HepG2 (cell line): ENCODE data around the gene EIF6. TPM values are rescaled to one million over a fixed set of nuclear protein-coding genes. Genes with fewer than 3 reads are reported as not detected.

Experiments used
- CHCHD3 ChIP-seq: sonication (generic); formaldehyde crosslinking; IDR thresholded peaks from 2 replicates; pipeline ENCODE4 v1.8.0; 2022; ENCODE audit warnings: mild to moderate bottlenecking, missing genetic modification reagents, moderate library complexity
- HOXA3 ChIP-seq: sonication (generic); formaldehyde crosslinking; IDR thresholded peaks from 2 replicates; pipeline ENCODE4 v1.5.0; 2020; ENCODE audit warnings: missing genetic modification reagents
- MLLT10 ChIP-seq: sonication (generic); formaldehyde crosslinking; IDR thresholded peaks from 2 replicates; pipeline ENCODE4 v1.4.0; 2020; ENCODE audit warnings: missing genetic modification reagents
- MYC ChIP-seq: sonication (generic); formaldehyde crosslinking; IDR thresholded peaks from 2 replicates; pipeline ENCODE4 v1.9.0; 2021; ENCODE audit warnings: missing genetic modification reagents, borderline replicate concordance
- NFIC ChIP-seq: IDR thresholded peaks from 2 replicates; pipeline ENCODE4 v1.6.1; 2012; ENCODE audit warnings: mild to moderate bottlenecking, low read length, inconsistent platforms
- NFYB ChIP-seq: sonication (generic); formaldehyde crosslinking; IDR thresholded peaks from 2 replicates; pipeline ENCODE4 v1.4.0; 2020; ENCODE audit warnings: missing genetic modification reagents
- NR2F2 ChIP-seq: IDR thresholded peaks from 2 replicates; pipeline ENCODE4 v1.6.1; 2012; ENCODE audit warnings: low read depth, inconsistent platforms, borderline replicate concordance
- PHF5A ChIP-seq: IDR thresholded peaks from one replicate; pipeline ENCODE4 v1.6.1; 2018; ENCODE audit warnings: low read depth, missing genetic modification reagents; ENCODE audit not compliant: unreplicated experiment
- RXRB ChIP-seq: IDR thresholded peaks from 2 replicates; pipeline ENCODE4 v1.6.1; 2016; ENCODE audit warnings: borderline replicate concordance, missing genetic modification reagents, missing compliant biosample characterization
- SRSF9 ChIP-seq: fragments of 200-400 bp; formaldehyde crosslinking; IDR thresholded peaks from 2 replicates; pipeline ENCODE4 v1.6.1; 2018; ENCODE audit warnings: borderline replicate concordance, mild to moderate bottlenecking, low read depth, low read length; ENCODE audit not compliant: insufficient read depth, poor library complexity, severe bottlenecking
- TAF15 ChIP-seq: fragments of 200-400 bp; formaldehyde crosslinking; IDR thresholded peaks from one replicate; pipeline ENCODE4 v1.6.1; 2018; ENCODE audit warnings: mild to moderate bottlenecking, low read depth, low read length; ENCODE audit not compliant: poor library complexity, severe bottlenecking
- ZNF264 ChIP-seq: sonication (generic); formaldehyde crosslinking; IDR thresholded peaks from 2 replicates; pipeline ENCODE4 v1.4.0; 2020; ENCODE audit warnings: missing genetic modification reagents
- ZNF446 ChIP-seq: sonication (generic); formaldehyde crosslinking; IDR thresholded peaks from 2 replicates; pipeline ENCODE4 v1.5.0; 2020; ENCODE audit warnings: mild to moderate bottlenecking, missing genetic modification reagents
- ZNF749 ChIP-seq: sonication (generic); formaldehyde crosslinking; IDR thresholded peaks from 2 replicates; pipeline ENCODE4 v1.8.0; 2022; ENCODE audit warnings: mild to moderate bottlenecking, missing genetic modification reagents, moderate library complexity, borderline replicate concordance
- ZNF780A ChIP-seq: sonication (generic); formaldehyde crosslinking; IDR thresholded peaks from 2 replicates; pipeline ENCODE4 v1.8.0; 2022; ENCODE audit warnings: mild to moderate bottlenecking, missing genetic modification reagents, moderate library complexity
- ZNF839 ChIP-seq: sonication (generic); formaldehyde crosslinking; IDR thresholded peaks from 2 replicates; pipeline ENCODE4 v1.4.0; 2020; ENCODE audit warnings: missing genetic modification reagents, mild to moderate bottlenecking, borderline replicate concordance
- polyA plus RNA-seq, 8 experiments: library from polyadenylated mRNA; depleted of rRNA in 3 of 8; stranded (reverse) in 7 of 8; unstranded in 1 of 8; fragments of >200 nt; fragmentation: Illumina TruSeq in 4 of 8; extraction: Trizol in 4 of 8; gene quantifications; 2 replicates each; pipeline versions ENCODE4 v1.2.1 to v1.2.3, GENCODE V29; 2011 to 2016; ENCODE audit warnings: low read depth in 4 of 8, missing spikeins in 1 of 8, mixed read lengths in 1 of 8; ENCODE audit not compliant: insufficient read depth in 1 of 8
- total RNA-seq, 5 experiments: library from RNA; depleted of rRNA; stranded (reverse); fragments of >200 nt; fragmentation: Illumina TruSeq; extraction: Trizol; gene quantifications; 2 replicates each; pipeline ENCODE4 v1.2.3, GENCODE V29; 2016; ENCODE audit warnings: low read depth in 1 of 5
- TF ChIP-seq, protein P1 (sequence below): sonication (generic); formaldehyde crosslinking; IDR thresholded peaks from 2 replicates; pipeline ENCODE4 v1.8.0; 2022; ENCODE audit warnings: missing genetic modification reagents, mild to moderate bottlenecking, moderate library complexity, borderline replicate concordance
- TF ChIP-seq, protein P2 (sequence below): sonication (generic); formaldehyde crosslinking; IDR thresholded peaks from 2 replicates; pipeline ENCODE4 v1.8.0; 2022; ENCODE audit warnings: missing genetic modification reagents, low read depth, mild to moderate bottlenecking, borderline replicate concordance
- TF ChIP-seq, protein P3 (sequence below): sonication (generic); formaldehyde crosslinking; IDR thresholded peaks from 2 replicates; pipeline ENCODE4 v1.4.0; 2020; ENCODE audit warnings: mild to moderate bottlenecking, missing genetic modification reagents
- TF ChIP-seq, protein P4 (sequence below): sonication (generic); formaldehyde crosslinking; IDR thresholded peaks from 2 replicates; pipeline ENCODE4 v1.4.0; 2020; ENCODE audit warnings: missing genetic modification reagents, borderline replicate concordance
- TF ChIP-seq, protein P5 (sequence below): sonication (generic); formaldehyde crosslinking; IDR thresholded peaks from 2 replicates; pipeline ENCODE4 v1.5.1; 2020; ENCODE audit warnings: mild to moderate bottlenecking, missing genetic modification reagents, moderate library complexity

Gene EIF6
- total and polyA plus RNA-seq, 2 of the 13 experiments (the other 11 are each of a cell fraction or from before 2014, with no cell fraction given), result 462 to 466 TPM

DNA sequence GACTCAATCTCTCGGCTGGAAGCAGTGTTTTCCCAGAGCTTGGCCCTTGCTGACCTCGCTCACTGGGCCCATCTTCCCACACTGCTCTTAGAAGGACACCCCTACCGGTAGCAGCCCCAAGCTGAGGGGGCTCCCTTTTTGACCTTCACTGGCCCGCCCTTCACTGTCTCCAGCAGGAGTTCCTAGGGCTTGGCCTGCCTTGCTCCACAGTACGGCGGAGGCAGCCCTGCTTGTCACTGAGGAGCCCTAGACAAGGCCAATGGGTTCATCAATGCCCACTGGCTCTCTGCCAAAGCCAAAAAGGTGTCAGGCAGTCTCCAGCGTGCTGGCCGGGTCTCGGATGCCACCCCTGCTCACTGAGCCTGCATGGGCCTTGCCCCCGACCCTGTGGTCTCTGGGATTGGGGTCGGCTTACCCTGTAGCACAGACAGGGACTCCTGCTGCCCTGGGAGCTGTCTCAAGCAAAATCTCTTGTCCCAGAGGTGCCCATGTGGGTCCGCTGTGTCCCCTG is 8.8 kb downstream of the EIF6 start (continued):
- TF ChIP-seq, protein P1, sequence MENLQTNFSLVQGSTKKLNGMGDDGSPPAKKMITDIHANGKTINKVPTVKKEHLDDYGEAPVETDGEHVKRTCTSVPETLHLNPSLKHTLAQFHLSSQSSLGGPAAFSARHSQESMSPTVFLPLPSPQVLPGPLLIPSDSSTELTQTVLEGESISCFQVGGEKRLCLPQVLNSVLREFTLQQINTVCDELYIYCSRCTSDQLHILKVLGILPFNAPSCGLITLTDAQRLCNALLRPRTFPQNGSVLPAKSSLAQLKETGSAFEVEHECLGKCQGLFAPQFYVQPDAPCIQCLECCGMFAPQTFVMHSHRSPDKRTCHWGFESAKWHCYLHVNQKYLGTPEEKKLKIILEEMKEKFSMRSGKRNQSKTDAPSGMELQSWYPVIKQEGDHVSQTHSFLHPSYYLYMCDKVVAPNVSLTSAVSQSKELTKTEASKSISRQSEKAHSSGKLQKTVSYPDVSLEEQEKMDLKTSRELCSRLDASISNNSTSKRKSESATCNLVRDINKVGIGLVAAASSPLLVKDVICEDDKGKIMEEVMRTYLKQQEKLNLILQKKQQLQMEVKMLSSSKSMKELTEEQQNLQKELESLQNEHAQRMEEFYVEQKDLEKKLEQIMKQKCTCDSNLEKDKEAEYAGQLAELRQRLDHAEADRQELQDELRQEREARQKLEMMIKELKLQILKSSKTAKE (CRISPR knock-in tag), result no peak
- no peak for TF ChIP-seq CHCHD3
- TF ChIP-seq SRSF9, result no peak
- TF ChIP-seq, protein P2, sequence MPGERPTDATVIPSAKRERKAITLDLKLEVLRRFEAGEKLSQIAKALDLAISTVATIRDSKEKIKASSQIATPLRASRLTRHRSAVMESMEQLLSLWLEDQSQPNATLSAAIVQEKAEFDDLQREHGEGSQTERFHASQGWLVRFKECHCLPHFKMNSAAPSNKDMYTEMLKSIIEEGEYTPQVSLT, result no peak
- no peak; the same call in 1 of the 2 replicates for TF ChIP-seq HOXA3 (CRISPR knock-in tag)
- no peak for TF ChIP-seq NR2F2
- no peak for TF ChIP-seq ZNF839 (CRISPR knock-in tag)
- TF ChIP-seq, protein P3, sequence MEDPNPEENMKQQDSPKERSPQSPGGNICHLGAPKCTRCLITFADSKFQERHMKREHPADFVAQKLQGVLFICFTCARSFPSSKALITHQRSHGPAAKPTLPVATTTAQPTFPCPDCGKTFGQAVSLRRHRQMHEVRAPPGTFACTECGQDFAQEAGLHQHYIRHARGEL (CRISPR knock-in tag), result no peak
- TF ChIP-seq RXRB, result no peak
- TF ChIP-seq ZNF749 (CRISPR knock-in tag), result no peak
- TF ChIP-seq, protein P4, sequence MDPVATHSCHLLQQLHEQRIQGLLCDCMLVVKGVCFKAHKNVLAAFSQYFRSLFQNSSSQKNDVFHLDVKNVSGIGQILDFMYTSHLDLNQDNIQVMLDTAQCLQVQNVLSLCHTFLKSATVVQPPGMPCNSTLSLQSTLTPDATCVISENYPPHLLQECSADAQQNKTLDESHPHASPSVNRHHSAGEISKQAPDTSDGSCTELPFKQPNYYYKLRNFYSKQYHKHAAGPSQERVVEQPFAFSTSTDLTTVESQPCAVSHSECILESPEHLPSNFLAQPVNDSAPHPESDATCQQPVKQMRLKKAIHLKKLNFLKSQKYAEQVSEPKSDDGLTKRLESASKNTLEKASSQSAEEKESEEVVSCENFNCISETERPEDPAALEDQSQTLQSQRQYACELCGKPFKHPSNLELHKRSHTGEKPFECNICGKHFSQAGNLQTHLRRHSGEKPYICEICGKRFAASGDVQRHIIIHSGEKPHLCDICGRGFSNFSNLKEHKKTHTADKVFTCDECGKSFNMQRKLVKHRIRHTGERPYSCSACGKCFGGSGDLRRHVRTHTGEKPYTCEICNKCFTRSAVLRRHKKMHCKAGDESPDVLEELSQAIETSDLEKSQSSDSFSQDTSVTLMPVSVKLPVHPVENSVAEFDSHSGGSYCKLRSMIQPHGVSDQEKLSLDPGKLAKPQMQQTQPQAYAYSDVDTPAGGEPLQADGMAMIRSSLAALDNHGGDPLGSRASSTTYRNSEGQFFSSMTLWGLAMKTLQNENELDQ (CRISPR knock-in tag), result no peak
- peak; percentile 86 for TF ChIP-seq TAF15
- TF ChIP-seq, protein P5, sequence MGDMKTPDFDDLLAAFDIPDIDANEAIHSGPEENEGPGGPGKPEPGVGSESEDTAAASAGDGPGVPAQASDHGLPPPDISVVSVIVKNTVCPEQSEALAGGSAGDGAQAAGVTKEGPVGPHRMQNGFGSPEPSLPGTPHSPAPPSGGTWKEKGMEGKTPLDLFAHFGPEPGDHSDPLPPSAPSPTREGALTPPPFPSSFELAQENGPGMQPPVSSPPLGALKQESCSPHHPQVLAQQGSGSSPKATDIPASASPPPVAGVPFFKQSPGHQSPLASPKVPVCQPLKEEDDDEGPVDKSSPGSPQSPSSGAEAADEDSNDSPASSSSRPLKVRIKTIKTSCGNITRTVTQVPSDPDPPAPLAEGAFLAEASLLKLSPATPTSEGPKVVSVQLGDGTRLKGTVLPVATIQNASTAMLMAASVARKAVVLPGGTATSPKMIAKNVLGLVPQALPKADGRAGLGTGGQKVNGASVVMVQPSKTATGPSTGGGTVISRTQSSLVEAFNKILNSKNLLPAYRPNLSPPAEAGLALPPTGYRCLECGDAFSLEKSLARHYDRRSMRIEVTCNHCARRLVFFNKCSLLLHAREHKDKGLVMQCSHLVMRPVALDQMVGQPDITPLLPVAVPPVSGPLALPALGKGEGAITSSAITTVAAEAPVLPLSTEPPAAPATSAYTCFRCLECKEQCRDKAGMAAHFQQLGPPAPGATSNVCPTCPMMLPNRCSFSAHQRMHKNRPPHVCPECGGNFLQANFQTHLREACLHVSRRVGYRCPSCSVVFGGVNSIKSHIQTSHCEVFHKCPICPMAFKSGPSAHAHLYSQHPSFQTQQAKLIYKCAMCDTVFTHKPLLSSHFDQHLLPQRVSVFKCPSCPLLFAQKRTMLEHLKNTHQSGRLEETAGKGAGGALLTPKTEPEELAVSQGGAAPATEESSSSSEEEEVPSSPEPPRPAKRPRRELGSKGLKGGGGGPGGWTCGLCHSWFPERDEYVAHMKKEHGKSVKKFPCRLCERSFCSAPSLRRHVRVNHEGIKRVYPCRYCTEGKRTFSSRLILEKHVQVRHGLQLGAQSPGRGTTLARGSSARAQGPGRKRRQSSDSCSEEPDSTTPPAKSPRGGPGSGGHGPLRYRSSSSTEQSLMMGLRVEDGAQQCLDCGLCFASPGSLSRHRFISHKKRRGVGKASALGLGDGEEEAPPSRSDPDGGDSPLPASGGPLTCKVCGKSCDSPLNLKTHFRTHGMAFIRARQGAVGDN, result 0 out of 2 replicates have a peak, but pooled peaks have one; percentile 30
- no peak for TF ChIP-seq NFYB (CRISPR knock-in tag)
- no peak for TF ChIP-seq ZNF264 (CRISPR knock-in tag)
- TF ChIP-seq ZNF780A (CRISPR knock-in tag), result no peak
- TF ChIP-seq ZNF446 (CRISPR knock-in tag), result no peak
- no peak for TF ChIP-seq MLLT10
- no peak for TF ChIP-seq MYC (CRISPR knock-in tag)
- TF ChIP-seq NFIC, result 0 out of 2 replicates have a peak, but pooled peaks have one; percentile 16
- no peak for TF ChIP-seq PHF5A (CRISPR knock-in tag)
